OCI-LY7 (cell line): ENCODE results near the gene GLG1.
"Not testable (repeated sequence)": the region's sequence is repeated elsewhere in the genome, so short reads cannot be mapped to it uniquely, and the experiment has no call there.

ENCODE experiments used
- EZH2phosphoT487 ChIP-seq: fragments of 200-600 bp; sonication (generic); IDR thresholded peaks from 2 replicates; pipeline ENCODE4 v1.6.1; 2018; ENCODE audit warnings: low read depth, borderline replicate concordance, mild to moderate bottlenecking, mixed run types, antibody characterized with exemption, low read length, moderate library complexity, mixed read lengths
- TF ChIP-seq, protein P1 (sequence below): fragments of 200-600 bp; sonication (generic); conservative IDR thresholded peaks from 2 replicates; pipeline ENCODE4 v1.5.1; 2014; ENCODE audit warnings: mild to moderate bottlenecking, antibody characterized with exemption, low read length, moderate library complexity, mixed read lengths

DNA sequence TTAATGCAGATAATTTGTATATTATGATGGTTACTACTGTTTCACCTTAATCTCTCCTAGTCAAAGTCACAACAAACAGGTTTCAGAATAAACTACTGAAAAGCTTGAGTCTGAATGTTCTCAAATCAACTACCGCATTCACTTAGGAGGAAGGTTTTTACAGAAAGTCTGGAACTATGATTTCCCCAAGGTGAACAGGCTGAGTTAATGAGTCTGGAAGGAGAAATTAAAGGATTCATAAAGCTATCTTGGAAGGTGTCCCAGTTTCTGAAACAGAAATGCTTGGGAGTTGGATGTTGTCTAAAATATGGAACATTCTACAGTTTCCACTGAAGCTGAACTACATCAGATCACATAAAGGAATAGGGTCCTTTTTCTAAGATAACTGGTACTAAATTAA is 69.2 kb downstream of the GLG1 start:
- TF ChIP-seq, protein P1, sequence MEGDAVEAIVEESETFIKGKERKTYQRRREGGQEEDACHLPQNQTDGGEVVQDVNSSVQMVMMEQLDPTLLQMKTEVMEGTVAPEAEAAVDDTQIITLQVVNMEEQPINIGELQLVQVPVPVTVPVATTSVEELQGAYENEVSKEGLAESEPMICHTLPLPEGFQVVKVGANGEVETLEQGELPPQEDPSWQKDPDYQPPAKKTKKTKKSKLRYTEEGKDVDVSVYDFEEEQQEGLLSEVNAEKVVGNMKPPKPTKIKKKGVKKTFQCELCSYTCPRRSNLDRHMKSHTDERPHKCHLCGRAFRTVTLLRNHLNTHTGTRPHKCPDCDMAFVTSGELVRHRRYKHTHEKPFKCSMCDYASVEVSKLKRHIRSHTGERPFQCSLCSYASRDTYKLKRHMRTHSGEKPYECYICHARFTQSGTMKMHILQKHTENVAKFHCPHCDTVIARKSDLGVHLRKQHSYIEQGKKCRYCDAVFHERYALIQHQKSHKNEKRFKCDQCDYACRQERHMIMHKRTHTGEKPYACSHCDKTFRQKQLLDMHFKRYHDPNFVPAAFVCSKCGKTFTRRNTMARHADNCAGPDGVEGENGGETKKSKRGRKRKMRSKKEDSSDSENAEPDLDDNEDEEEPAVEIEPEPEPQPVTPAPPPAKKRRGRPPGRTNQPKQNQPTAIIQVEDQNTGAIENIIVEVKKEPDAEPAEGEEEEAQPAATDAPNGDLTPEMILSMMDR: not testable (repeated sequence)
- not testable (repeated sequence) for TF ChIP-seq EZH2phosphoT487
